Measurements from ENCODE around the gene RPS6KA3. TPM values are rescaled to one million over a fixed set of nuclear protein-coding genes. Genes with fewer than 3 reads are reported as not detected.
A peak's percentile ranks its signal among the peaks of the same experiment; 100 is the strongest.

RPS6KA3 gene
- total RNA-seq, result 49.5 and 68.4 TPM in 2 replicates

- Histone ChIP-seq H3K4me3 (ENCODE audit: low read depth, low read length) (peak within 1 kb of the TSS; percentile 66), H3K27me3 (ENCODE audit: control insufficient read depth, insufficient read depth, low read length) (no peaks in the 10 kb centered on the region), H3K36me3 (ENCODE audit: control insufficient read depth, insufficient read depth, low read length) (no peaks in the 10 kb centered on the region)
- DNase-seq (ENCODE audit: low read depth) (peak; percentile 63), FAIRE-seq (no peak)
- TF ChIP-seq CTCF (IDR thresholded peaks at IDR 0.05; ENCODE audit: insufficient read depth, low read length, severe bottlenecking), result no peak
Observed at GRCh38 chrX:20266810-20267606, at the start of gene RPS6KA3. Gene RPS6KA3 (minus strand): TSS chrX:20266909. CDS start chrX:20266632, 277 bp downstream.

- DNase-seq (ENCODE audit: low read depth), result peak; percentile 85
- peak; percentile 23 for FAIRE-seq
- no peaks in the 10 kb centered on the region for H3K27me3 ChIP-seq (ENCODE audit: control insufficient read depth, insufficient read depth, low read length)
- no peak overlapping the region for H3K4me3 ChIP-seq (ENCODE audit: low read depth, low read length)
- H3K36me3 ChIP-seq (ENCODE audit: control insufficient read depth, insufficient read depth, low read length), result no peaks in the 10 kb centered on the region
- TF ChIP-seq CTCF (IDR thresholded peaks at IDR 0.05; ENCODE audit: insufficient read depth, low read length, severe bottlenecking), result no peak
Observed at GRCh38 chrX:20315140-20315539, 48.4 kb upstream of the RPS6KA3 start.

GRCh38 chrX:20313899-20314298 is 47.2 kb upstream of the RPS6KA3 start:
- DNase-seq (ENCODE audit: low read depth) (no peak), FAIRE-seq (no peak)
- no peak for TF ChIP-seq CTCF (IDR thresholded peaks at IDR 0.05; ENCODE audit: insufficient read depth, low read length, severe bottlenecking)
- no peaks in the 10 kb centered on the region for H3K27me3 ChIP-seq (ENCODE audit: control insufficient read depth, insufficient read depth, low read length)
- H3K36me3 ChIP-seq (ENCODE audit: control insufficient read depth, insufficient read depth, low read length), result no peaks in the 10 kb centered on the region
- H3K4me3 ChIP-seq (ENCODE audit: low read depth, low read length), result no peak overlapping the region

- Histone ChIP-seq H3K4me3 (ENCODE audit: low read depth, low read length) (no peak overlapping the region), H3K36me3 (ENCODE audit: control insufficient read depth, insufficient read depth, low read length) (no peaks in the 10 kb centered on the region), H3K27me3 (ENCODE audit: control insufficient read depth, insufficient read depth, low read length) (no peaks in the 10 kb centered on the region)
- TF ChIP-seq CTCF (IDR thresholded peaks at IDR 0.05; ENCODE audit: insufficient read depth, low read length, severe bottlenecking), result no peak
- DNase-seq (ENCODE audit: low read depth), result no peak
- peak; percentile 84 for FAIRE-seq
Observed at GRCh38 chrX:20312018-20312417, 45.3 kb upstream of the RPS6KA3 start.

GRCh38 chrX:20311505-20311904 is 44.8 kb upstream of the RPS6KA3 start:
- FAIRE-seq (no peak), DNase-seq (ENCODE audit: low read depth) (no peak)
- no peak for TF ChIP-seq CTCF (IDR thresholded peaks at IDR 0.05; ENCODE audit: insufficient read depth, low read length, severe bottlenecking)
- no peaks in the 10 kb centered on the region for H3K27me3 ChIP-seq (ENCODE audit: control insufficient read depth, insufficient read depth, low read length)
- H3K36me3 ChIP-seq (ENCODE audit: control insufficient read depth, insufficient read depth, low read length), result no peaks in the 10 kb centered on the region
- H3K4me3 ChIP-seq (ENCODE audit: low read depth, low read length), result no peak overlapping the region

- FAIRE-seq (no peak), DNase-seq (ENCODE audit: low read depth) (no peak)
- Histone ChIP-seq H3K27me3 (ENCODE audit: control insufficient read depth, insufficient read depth, low read length) (no peaks in the 10 kb centered on the region), H3K36me3 (ENCODE audit: control insufficient read depth, insufficient read depth, low read length) (no peaks in the 10 kb centered on the region), H3K4me3 (ENCODE audit: low read depth, low read length) (no peak overlapping the region)
- TF ChIP-seq CTCF (IDR thresholded peaks at IDR 0.05; ENCODE audit: insufficient read depth, low read length, severe bottlenecking), result no peak
Observed at GRCh38 chrX:20309806-20310205, 43.1 kb upstream of the RPS6KA3 start.
